GM19328 (cell line): ENCODE measurements around the gene DESI1.
"Not testable (repeated sequence)": the region's sequence is repeated elsewhere in the genome, so short reads cannot be mapped to it uniquely, and the experiment has no call there.

ENCODE experiments used
- ATAC-seq: cut with Tn5 transposase; IDR thresholded peaks from one replicate; pipeline ENCODE4 v1.9.1; 2021; ENCODE audit warnings: mild to moderate bottlenecking, moderate library complexity; ENCODE audit not compliant: unreplicated experiment

DESI1 gene

DNA sequence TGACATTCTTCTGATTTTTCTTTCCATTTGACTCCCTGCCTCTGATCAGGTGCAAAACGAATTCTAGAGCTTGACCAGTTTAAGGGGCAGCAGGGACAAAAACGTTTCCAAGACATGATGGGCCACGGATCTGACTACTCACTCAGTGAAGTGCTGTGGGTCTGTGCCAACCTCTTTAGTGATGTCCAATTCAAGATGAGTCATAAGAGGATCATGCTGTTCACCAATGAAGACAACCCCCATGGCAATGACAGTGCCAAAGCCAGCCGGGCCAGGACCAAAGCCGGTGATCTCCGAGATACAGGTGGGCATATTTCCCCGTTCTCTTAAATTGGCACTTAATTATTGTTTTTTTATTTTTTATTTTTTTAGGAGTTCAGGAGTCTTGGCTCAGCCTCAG lies 15.6 kb upstream of the DESI1 start:
- ATAC-seq, result no peak

DNA sequence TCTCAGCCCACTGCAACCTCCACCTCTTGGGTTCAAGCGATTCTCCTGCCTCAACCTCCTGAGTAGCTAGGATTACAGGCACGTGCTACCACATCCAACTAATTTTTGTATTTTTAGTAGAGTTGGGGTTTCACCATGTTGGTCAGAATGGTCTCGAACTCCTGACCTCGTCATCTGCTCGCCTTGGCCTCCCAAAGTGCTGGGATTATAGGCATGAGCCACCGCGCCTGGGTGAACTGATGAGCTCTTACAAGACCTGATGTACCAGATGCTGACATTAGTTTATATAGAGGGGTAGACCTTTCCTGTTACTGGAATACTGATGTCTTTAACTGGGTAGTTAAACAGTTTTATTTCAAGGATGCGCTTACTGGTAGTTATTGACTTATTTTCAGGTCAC lies 13.8 kb upstream of the DESI1 start:
- not testable (repeated sequence) for ATAC-seq

GRCh38 chr22:41631615-41632014 lies 10.8 kb upstream of the DESI1 start:
- not testable (repeated sequence) for ATAC-seq

DNA sequence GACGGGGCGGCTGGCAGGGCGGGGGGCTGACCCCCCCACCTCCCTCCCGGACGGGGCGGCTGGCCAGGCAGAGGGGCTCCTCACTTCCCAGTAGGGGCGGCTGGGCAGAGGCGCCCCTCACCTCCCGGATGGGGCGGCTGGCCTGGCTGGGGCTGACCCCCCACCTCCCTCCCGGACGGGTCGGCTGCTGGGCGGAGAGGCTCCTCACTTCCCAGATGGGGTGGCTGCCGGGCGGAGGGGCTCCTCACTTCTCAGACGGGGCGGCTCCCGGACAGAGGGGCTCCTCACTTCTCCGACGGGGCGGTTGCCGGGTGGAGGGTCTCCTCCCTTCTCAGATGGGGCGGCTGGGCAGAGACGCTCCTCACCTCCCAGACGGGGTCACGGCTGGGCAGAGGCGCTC lies 10.3 kb upstream of the DESI1 start:
- ATAC-seq, result not testable (repeated sequence)

DNA sequence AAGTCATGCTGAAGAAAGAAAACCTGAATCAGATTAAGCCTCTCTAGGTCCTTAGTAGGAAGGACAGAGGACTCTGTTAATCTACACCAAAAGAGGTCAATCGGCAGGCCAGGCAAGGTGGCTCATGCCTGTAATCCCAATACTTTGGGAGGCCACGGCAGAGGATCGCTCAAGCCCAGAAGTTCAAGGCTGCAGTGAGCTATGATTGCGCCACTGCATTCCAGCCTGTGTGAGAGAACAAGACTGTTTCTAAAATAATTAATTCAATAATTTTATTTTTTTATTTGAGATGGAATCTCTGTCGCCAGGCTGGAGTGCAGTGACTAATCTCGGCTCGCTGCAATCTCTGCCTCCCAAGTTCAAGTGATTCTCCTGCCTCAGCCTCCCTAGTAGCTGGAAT lies 4.7 kb upstream of the DESI1 start:
- ATAC-seq, result no peak

GRCh38 chr22:41621911-41622179 lies 1.0 kb upstream of the DESI1 start:
- no peak for ATAC-seq

DNA sequence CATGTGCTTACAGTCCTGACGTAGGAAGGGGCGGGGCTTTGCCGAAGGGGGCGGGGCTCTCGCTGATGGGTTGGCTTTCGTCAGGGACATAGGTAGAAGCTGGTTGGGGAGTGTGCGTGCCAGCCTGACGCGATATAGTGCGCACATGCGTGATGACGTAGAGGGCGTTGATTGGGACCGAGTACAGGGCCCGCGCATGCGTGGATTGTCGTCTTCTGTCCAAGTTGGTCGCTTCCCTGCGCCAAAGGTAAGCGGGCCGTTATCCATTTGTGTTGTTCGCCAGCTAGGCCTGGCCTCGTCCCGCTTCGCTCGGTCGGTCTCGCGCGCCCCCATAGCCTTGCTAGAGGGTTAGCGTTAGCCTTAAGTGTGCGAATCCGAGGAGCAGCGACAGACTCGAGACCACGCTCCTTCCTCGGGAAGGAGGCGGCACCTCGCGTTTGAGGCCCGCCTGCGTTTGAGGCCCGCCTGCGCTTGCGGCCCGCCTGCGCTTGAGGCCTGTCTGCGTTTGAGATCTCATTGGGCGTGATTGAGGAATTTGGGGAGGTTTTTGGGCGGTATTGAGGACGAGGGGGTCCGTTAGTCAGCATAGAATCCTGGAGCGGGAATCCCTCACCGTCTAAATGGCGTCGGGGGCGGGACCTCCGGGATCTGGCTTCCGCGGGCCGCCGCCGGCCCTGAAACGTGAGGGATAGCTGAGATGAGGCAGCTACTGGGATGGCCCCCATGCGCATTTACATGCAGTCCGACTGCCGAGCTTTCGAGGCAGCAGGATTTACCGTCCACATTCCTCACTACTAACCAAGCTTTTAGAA lies 462 bp upstream of the DESI1 start, which contains the start of gene XRCC6:
Gene XRCC6 (plus strand): TSS at position 197 of the 812 bp plus-strand sequence. CDS start 710 bp downstream, outside the sequence.
- peak; percentile 78 for ATAC-seq

- ATAC-seq, result peak; percentile 9
Observed at GRCh38 chr22:41619979-41620588, 759 bp downstream of the DESI1 start.

DNA sequence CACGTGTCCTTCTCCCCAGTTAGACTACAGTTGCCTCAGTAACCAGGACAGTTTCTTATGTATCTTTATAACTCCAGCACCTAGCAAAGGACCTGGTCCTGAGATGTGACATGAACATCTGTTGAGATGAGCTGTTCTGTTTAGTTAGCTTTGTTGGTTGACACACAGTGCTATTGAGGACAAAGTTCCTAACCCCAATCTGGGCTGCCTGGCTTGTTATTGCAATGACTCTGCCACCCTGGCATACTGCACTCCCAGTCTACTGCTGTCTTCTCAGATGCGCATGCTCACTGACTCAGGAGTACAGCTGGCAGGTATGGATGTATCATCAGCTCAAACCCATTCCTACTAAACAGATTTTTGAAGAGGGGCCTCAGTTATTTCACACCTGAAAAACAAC lies 7.4 kb downstream of the DESI1 start:
- no peak for ATAC-seq

- ATAC-seq, result no peak
Observed at GRCh38 chr22:41612603-41613306, 8.1 kb downstream of the DESI1 start.

GRCh38 chr22:41608386-41608785 lies 12.5 kb downstream of the DESI1 start:
- no peak for ATAC-seq

DNA sequence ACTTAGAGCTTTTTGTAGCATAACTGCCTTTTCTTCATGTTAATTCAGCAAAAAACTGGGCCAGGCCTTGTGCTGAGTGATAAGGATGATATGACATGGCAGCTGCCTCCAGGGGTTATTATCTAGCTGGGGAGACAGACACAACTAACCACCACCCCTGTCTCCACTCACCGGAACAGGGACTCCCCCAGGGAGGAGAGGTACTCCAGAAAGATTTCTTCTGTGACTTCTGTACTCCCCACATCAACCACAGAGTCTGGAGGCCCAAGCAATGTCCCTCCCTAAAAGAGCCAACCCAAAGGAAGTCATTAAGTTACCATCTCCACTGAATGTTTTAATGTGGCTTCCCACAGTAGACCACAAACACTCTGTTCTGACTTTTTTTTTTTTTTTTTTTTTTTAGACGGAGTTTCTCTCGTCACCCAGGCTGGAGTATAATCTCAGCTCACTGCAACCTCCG lies 16.9 kb downstream of the DESI1 start:
- ATAC-seq, result no peak

DNA sequence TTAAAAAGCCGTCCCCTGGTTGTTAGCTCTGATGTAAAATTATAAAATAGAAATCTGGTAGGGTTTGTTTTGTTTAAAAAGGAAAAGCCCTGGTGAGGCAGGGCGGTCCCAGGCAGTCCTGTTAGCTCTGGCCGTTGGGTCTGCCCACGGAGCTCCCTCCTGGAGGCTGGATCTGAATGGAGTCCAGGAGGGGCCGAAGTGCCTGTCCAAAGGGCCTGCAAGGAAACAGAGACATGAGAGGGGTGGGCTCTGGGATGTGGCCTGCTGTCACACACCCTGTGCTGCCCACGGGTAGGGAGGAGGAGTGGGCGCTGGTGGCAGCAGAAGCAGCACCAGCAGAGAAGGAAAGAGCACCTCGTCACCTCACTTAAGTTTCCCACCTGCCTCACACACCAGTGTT lies 19.9 kb downstream of the DESI1 start:
- no peak for ATAC-seq

DNA sequence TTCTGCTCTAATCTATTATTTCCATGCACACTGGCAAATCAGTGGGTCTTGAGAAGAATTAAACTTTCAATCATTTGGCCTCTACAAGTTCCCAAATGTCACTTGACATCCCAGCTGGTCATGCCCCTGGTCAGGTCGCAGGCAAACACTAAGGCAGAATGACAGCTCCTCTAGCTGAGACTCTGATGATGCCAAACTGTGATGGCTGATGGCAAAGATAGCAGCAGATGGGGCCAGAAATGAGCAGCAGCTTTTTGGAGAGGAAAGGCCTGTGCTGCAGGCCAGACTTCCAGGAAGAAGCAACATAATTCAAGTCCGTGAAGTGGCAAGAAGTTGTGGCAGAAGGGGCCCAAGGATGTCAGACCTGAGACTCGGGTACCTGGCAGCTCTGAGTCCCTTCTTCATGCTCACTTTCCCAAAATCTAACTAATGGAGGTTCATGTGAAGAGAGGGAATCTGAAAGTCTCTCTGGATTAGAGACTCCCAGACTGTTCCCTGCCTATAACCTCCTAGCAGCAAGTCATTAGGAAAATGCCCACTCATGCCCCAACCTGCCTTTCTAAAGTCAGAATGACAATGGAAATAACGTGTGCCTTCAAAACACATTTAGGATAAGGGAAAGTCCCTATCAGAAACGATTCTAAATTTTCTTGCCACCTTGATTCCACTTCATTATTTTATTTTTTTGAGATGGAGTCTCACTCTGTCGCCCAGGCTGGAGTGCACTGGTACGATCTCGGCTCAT lies 21.8 kb downstream of the DESI1 start:
- no peak for ATAC-seq

- ATAC-seq, result no peak
Observed at GRCh38 chr22:41598081-41598480, 22.8 kb downstream of the DESI1 start.

DNA sequence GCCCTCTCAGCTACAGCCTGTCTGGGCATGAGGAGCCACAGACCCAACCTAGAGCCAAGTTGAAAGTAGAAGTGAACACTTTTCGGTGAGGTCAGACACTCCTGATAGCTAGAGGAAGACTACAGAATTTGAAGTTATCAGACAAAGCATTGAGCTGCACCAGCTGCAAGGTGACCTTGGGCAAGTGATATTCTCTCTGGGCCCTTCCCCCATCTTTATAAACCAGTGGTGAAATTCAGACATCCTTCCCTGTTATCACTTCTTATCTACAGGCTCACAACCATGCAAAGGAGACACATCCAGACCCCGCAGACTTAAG lies 23.2 kb downstream of the DESI1 start:
- no peak for ATAC-seq

GRCh38 chr22:41596776-41597634 lies 23.8 kb downstream of the DESI1 start:
- ATAC-seq, result no peak

- no peak for ATAC-seq
Observed at GRCh38 chr22:41595703-41596102, 25.1 kb downstream of the DESI1 start.

DNA sequence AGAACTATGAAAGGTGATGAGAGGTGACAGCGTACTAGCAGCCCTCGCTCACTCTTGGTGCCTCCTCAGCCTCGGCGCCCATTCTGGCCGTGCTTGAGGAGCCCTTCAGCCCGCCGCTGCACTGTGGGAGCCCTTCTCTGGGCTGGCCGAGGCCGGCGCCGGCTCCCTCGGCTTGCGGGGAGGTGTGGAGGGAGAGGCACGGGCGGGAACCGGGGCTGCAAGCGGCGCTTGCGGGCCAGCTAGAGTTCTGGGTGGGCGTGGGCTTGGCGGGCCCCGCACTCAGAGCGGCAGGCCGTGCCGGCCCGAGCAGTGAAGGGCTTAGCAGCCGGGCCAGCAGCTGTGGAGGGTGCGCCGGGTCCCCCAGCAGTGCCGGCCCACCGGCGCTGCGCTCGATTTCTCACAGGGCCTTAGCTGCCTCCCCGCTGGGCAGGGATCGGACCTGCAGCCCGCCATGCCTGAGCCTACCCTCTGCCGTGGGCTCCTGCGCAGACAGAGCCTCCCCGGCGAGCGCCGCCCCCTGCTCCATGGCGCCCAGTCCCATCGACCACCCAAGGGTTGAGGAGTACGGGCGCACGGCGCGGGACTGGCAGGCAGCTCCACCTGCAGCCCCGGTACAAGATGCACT lies 27.4 kb downstream of the DESI1 start:
- ATAC-seq, result not testable (repeated sequence)
